ENCODE results near the gene TRAM2. TPM values are rescaled to one million over a fixed set of nuclear protein-coding genes. Genes with fewer than 3 reads are reported as not detected.

The TRAM2 gene
- total RNA-seq (ENCODE audit: insufficient read depth, low replicate concordance): 24.3 TPM

DNA sequence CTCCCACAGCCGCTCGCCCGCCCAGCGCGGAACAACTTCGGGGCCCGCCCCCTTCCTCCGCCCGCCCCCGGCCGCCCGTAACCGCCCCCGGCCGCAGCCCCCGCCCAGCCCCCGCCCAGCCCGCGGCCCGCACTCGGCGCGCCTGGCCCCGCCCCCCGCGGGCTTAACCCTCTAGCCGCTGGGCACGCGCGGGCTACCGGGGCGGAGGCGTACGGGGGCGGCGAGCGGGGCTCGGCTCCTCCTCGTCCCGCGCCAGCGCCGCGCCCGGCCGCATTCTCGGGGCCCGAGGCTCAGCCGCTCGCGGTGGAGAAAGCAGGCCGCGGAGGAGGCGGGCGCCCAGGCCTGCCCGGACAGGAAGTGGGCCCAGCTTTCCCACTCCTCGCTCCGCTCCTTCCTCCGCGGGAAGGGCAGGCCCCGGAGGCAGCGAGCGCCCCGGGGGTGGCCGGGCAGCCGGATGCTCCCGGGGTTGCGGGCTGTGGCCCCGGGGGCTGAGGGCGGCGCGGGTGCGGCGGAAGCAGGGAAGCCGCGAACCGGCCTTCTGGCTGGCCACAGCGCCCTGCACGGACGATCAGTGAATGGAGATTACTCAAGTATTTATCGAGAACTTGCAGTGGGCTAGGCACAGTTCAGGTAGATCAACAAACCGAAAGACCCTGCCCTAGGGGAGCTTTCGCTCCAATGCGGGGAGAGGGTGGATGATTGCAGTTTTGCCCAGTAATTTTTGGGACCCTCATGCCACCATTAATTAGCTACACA lies at the start of gene TRAM2:
Gene TRAM2 (minus strand): TSS at position 39 of the 756 bp plus-strand sequence. CDS start 145 bp downstream, outside the sequence.
- DNase-seq (ENCODE audit: low spot score): peak; percentile 86

DNA sequence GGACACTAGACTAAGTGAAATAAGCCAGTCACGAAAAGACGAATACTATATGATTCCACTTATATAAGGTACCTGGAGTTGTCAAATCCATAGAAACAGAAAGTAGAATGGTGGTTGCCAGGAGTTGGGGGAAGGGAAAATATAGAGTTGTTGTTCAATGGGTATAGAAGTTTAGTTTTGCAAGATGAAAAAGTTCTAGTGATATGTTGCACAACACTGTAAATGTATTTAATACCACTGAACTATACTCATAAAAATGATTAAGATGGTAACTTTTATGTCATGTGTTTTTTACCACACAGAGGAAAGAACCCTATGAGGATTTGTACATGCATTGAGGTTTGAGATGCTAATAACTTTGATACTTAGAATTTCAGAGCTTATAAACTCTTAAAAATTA lies 46.0 kb upstream of the TRAM2 start:
- DNase-seq (ENCODE audit: low spot score): peak; percentile 11

GRCh38 chr6:52621631-52622030 lies 44.8 kb upstream of the TRAM2 start:
- no peak for DNase-seq (ENCODE audit: low spot score)

DNA sequence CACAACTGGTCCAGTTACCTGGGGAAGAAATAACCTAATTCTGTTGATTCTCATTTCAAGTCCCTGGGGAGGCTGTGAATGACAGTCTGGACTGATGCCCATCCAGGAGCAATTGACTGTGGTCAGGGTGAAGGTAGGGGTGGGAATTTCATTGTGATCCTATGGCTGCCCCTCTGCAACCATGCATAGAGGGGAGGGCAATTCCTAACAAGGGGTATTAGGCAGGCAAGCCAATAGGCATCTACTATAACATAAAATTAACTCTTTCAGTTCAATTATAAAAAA lies 44.0 kb upstream of the TRAM2 start:
- no peak for DNase-seq (ENCODE audit: low spot score)

- no peak for DNase-seq (ENCODE audit: low spot score)
Observed at GRCh38 chr6:52620055-52620905, 43.4 kb upstream of the TRAM2 start.

DNA sequence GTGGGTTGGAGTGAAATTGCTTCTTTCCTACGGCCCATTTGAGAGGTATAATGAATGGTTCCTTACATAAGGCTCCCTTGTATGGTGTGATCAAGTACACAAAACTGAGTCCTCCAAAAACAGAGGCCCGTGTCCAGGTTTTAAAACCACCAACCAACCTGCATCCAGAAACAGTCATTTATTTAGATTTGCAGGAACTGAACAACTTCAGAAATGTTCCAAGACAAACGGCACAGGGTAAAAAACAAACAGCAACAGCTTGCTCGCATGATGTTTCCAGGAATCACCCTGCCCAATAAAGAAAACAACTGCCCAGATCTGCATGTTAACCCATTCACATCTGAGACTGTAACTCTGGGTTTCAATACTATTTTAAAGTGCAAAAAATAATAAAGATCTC lies 40.2 kb upstream of the TRAM2 start:
- DNase-seq (ENCODE audit: low spot score): no peak

GRCh38 chr6:52616059-52616690 lies 39.3 kb upstream of the TRAM2 start:
- no peak for DNase-seq (ENCODE audit: low spot score)

DNA sequence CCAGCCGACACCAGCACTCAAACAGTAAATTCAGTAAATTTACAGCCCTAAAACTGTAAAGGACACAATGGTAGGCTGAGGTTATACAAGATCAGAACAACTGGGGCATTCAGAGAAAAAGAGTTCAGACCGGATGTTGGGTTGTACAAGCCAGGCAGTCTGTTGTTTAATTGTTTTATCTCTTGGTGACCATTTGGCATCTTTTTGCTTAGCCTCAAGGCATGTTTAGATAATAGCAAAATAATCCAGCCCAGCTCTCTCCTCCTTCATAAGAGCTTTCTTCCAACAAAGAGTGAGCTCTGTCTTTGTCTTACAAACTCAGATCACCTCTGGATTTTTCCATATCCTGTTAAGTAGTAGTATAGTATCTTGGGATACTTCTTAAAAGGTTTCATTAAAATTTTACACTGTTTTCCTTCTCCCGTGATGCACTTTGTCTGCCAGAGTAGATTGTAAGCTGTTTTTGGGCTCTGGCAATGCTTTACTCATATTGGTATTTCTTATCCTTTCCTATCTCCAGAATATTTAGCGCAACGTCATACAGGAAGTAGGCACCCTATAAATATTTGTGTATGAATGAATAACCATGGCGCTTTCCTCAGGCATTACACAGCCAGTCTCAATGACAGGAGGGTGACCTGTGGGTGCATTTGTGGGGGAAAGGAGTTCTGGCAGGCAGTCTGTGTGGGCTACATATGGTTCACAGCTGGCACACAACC lies 35.6 kb upstream of the TRAM2 start:
- DNase-seq (ENCODE audit: low spot score): no peak

GRCh38 chr6:52611833-52612232 lies 35.0 kb upstream of the TRAM2 start:
- DNase-seq (ENCODE audit: low spot score): no peak

- no peak for DNase-seq (ENCODE audit: low spot score)
Observed at GRCh38 chr6:52610745-52611355, 34.0 kb upstream of the TRAM2 start.

GRCh38 chr6:52610011-52610410 lies 33.2 kb upstream of the TRAM2 start:
- no peak for DNase-seq (ENCODE audit: low spot score)

DNA sequence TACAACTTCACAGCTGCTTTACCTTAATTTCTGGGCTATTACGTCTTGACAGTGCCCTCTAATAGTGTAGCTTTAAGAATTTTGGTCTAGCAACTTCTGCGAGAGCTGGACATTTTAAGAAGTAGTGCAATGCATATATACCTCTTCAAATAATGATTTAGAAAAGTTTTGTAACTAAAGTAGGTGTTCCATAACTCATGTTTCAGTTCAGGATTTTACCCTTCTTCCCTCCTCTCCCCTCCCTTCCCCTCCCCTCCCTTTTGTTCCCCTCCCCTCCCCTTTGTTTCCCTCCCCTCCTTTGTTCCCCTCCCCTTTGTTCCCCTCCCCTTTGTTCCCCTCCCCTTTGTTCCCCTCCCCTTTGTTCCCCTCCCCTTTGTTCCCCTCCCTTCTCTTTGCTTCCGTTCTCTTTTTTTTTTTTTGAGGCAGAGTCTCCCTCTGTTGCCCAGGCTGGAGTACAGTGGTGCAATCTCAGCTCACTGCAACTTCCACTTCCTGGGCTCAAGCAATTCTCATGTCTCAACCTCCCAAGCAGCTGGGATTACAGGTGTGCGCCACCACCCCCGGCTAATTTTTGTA lies 28.8 kb upstream of the TRAM2 start:
- DNase-seq (ENCODE audit: low spot score): no peak

- DNase-seq (ENCODE audit: low spot score): no peak
Observed at GRCh38 chr6:52603000-52603795, 26.3 kb upstream of the TRAM2 start.

- no peak for DNase-seq (ENCODE audit: low spot score)
Observed at GRCh38 chr6:52598824-52599190, 21.9 kb upstream of the TRAM2 start.

GRCh38 chr6:52598123-52598823 lies 21.4 kb upstream of the TRAM2 start:
- DNase-seq (ENCODE audit: low spot score): peak; percentile 80

DNA sequence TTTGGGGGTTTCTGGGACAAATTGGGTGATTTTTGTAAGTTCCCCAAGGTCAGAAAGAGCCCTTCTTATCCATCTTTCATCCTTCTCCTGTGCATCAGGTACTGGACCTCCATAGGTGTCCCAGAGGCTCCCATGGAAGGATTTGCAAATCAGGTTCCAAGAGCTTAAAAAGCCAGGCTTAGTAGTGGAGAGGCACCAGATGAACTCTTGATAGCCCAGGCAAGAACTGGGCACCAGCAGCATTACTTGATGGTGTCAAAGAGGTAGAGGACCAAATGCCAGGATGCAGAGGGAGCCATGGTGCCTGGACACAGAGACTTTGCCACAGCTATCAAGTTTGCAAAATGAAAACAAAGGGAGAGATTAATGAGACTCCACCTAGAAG lies 20.9 kb upstream of the TRAM2 start:
- DNase-seq (ENCODE audit: low spot score): no peak

DNA sequence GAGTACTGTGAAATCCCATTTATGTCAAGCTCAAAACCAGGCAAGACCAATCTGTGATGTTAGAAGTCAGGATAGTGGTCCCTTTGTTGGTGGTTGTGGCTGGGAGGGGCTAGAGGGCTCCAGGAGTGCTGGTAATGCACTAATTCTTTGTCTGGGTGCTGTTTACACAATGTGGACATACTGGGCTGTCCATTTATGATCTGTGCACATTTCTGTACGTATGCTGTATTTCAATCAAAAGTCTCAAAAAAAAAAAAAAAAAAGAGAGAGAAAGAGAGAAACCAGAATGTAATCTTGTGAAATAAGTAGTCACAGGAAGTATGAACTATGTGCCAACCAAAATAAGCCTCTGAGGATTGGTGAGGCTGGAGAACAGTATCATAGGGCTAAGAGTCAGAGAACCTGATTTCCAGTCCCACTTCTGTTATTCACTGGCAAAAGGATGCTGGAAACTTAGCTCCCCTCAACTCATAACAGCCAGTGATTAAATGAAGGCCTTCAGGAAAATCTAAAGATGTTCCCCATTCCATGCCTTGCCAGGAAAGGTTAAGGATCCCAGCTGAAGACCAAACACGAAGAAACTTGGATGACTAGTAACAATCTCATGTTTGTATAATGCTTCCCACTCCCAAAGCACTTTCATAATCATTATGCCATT lies 19.6 kb upstream of the TRAM2 start:
- no peak for DNase-seq (ENCODE audit: low spot score)

GRCh38 chr6:52595796-52596130 lies 18.9 kb upstream of the TRAM2 start:
- no peak for DNase-seq (ENCODE audit: low spot score)
